HPDE6-E6E7 (cell line): ENCODE results near the gene WNT10A.

Source experiments
- DNase-seq: peaks from one replicate; pipeline ENCODE4 v3.0.0; 2011; ENCODE audit warnings: missing footprints; ENCODE audit errors: extremely low spot score

Gene WNT10A

DNA sequence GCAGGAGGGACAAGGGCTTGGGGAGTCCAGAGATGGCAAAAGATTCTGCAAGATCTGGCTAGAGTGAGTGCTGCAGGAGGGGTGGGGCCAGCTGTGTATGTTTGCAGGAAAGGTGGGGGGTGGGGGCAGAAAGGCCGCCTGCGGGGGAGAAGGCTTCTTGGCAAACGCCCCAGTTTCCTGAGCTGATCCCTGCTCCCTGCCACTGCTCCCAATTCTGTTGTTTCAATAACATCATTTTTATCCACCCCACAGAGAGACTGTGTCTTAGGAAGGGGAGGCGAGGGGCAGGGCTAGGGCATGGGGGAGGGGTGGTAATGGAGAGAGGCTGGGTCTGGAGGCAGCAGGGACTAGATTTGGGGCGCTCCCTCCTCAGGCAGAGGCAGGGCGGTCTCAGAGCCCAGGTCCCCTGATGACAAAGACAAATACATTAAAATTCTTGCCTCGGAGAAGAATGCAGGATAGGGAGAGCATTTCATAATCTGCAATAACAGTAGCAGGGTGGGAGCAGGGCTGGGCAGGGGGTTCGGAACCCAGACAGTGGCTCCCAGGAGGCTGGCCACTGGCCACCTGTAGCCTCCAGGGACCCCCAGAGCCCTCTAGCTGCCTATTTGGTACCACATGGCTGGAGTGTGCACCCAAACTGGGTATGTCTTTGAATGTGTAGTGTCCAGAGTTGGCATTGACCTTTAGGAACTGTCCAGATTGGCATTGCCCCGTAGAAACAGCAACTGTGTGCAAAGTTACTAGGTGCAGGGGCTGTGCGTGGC, 23.1 kb upstream of the WNT10A start:
- DNase-seq = no peak

DNA sequence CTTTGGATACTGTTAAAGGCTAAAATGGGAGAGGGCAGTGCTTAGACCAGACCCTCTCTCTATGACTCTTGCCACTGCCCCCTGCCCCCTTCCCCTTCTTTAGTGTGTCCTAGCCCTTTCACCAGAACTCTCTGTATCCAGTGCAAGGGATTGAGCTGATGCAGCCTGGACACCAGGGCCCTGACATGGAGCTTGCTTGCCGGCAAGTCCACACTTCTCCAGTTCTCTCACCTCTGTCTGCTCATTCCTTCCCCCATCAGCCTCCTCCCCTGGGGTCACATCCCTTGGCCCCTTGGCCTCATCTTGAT, 22.6 kb upstream of the WNT10A start:
- DNase-seq = no peak

DNA sequence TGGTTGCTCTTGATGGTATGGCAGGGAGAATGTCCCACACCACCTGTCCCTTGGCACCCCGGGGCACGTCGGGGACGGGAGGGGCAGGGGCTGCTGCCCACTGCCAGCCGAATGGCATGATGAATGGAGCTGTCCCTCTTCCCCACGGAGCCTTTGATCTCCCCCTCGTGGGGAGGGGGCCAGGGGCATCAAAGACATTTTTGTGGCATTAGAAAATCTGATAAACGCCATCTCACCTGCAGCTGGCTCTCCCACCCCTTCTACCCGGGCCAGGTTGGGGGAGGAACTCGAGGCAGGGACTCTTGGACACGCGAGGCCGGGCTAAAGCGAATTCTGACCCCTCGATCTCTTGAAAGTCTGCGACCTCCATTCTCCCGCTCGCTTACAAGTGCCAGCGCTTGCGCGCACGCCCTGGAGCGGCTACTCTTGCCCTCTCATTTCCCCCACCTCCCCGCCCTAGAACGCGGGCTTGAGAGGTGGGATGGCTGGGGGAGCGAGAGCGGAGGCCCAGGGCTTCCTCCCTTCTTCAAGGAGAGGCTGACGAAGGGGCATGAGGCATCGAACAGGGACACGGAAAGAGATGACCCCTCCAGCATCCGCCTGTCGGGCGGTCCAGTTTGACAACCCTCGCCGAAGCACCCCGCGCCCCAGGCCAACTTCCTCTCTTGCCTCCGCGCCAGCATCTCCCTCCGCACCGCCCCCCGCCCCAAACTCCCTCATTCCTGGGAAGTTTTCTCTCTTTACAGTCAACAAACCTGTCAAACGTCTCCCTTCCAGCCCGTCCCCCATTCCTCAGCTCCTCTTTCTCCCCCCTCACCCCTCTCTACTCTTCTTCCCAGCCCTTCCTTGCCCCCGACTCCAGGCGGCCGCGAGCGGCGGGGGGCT, 21.7 kb upstream of the WNT10A start:
- no peak for DNase-seq

DNA sequence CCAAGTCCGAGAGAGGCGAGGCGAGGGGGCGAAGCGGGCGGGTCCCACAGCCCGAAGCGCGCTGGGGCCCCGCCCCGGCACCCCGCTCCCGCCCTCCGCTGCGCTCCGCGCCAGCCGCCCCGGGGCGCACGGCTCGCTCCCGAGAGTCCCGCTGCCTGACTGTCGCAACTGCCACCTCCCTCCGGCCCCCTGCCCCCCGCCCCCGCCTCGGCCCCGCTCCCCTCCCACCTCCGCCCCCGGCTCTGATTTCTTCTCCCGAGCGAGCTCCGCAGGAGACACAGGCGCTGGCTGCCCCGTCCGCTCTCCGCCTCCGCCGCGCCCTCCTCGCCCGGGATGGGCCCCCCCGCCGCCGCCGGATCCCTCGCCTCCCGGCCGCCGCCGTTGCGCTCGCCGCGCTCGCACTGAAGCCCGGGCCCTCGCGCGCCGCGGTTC, 21.1 kb upstream of the WNT10A start, which contains the start of gene WNT6:
Gene WNT6 (plus strand): TSS at position 250 of the 432 bp plus-strand sequence. CDS start 233 bp downstream, outside the sequence.
- no peak for DNase-seq

DNA sequence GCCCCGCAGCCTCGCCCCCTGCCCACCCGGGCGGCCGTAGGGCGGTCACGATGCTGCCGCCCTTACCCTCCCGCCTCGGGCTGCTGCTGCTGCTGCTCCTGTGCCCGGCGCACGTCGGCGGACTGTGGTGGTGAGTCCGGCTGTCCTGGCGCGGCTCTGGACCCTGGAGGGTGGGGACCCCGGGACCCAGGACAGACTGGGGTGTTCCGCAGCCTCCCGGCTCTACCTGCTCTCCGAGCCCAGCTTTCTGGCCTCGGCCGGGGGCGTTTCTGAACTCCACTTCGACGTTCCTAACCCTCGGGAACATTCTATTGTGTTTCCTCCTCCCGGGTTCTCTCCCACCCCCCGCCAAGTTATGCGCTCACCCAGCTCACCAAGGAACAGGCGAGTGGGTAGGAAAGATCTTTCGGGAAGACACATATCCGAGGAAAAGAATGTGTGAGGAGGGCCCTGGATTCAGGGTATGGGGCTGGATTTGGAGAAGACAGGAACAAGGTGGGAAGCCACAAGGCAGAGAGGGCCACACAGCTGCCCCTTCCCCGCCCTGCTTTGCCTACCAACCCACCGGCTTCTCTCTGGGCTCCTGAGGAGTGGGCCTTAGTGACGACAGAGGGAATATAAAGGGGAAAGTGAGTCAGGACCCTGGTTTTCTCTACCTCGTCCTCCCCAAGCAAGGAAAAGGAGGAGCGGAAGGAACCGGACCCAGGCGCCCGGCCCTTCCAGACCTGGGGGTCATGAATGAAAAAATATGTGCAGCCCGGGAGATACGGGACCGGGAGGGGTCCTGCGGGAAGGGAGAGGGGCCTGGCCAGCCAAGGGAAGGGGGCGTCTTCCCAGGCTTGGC, 20.4 kb upstream of the WNT10A start:
- DNase-seq = no peak

DNA sequence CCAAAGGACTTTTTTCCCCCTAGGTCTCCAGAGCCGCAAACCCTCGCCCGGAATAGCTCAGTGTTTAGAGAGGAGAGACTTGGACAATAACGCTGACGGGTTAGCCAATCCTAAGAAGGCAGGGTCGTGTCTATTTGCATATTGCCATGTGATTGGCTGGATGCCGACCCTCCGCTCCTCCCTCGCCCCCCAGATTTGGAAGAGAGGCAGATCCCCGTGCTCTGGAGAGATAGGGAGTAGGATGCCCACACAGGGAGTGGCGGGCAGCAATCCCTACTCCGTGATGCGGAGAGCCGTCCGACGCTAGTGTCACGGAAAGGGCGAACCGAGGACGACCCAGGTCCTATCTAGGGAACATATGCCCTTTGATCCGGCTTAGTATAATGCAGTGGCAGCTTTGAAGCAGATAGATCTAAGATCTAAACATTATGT, 19.7 kb upstream of the WNT10A start:
- no peak for DNase-seq

DNA sequence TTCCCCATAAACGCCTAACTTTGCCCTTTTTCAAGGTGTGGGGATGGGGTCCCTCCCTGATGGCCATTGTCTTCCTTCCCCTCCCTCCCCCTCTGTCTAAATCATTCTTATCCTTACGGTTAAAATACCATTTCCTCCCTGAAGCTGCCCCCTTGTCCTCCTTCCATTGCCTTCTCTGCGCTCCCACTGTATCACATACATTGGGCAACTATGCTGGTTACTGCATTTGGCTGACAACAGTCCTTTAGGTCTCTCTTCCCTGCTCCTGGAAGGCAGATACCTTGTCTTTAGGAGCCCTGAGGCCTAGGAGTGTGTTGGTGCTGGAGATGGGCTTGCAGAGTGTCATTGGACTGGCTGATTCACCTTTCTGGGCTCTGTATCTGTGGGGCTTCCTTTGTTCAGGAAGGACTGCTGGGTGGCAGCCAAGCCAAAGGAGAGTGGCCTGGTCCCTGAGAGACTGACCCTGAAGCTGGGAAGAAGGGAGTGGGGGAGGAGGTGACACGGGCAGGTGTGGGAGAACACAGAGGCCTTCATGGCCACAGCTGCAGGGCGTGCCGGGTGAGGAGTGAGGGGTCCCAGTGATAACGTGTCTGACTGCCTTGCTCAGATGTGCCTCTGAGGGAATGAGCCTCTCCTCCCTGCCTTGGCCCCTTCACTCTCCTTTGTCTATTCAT, 18.9 kb upstream of the WNT10A start:
- no peak for DNase-seq

DNA sequence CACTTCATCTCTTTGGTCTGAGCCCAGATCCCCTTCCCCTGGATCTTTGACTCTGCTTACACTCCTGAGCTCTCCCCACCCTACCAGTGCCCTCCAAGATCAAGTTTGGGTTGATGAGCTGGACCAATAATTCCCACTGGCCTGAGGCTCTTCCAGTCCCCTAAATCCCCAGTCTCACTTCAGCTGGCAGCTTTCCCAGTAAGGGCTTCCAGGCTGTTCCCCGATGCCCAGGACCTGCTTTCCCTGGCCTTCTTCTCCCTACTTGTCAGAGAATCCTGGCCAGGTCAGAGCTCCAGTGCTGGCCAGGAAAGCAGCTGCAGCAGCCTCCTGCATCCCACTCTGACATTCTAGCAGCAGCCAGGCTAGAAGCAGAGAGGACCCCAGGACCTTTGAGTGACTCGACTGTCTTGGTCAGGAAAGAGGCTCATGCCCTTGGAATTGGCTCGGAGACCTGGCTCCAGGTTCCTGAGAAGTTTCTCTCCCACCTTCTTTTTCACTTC, 17.6 kb upstream of the WNT10A start:
- DNase-seq = no peak

DNA sequence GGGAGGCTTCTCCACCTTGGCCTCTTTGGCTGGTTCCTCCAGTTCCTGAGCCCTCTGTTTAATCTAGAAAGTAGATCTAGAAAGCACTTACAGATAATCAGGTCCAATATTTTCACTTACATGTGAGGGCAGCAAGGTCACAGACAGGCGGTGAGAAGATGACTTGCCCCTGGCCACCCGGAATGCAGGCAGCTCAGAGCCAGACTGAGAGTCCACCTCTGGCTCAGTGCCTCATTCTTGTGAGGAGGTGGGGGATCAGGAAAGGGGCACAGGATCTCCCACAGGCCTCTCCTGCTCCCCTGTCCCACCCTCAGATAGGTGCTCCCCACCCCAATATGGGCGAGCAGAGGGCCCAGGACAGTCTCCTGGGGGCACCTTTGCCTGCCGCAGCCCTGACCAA, 15.3 kb upstream of the WNT10A start:
- DNase-seq = no peak

DNA sequence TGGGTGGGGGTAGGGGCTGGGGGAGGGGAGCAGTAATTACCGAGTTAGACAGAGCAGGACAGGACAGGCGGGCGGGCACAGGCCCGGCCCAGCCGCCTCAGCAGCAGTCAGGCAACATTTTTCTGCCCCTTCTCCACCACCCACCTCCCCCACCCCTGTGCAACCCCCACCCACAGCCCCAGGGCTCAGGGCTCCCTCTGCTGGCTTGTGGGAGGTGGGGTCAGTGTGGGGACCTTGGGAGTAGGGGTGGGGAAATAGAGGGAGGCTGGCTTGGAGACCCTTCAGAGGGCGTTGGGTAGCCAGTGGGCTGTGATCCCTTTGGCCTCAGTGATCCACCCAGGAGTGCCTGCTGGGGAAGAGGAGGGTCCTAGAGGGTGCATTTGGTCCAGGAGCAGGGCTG, 14.7 kb upstream of the WNT10A start:
- DNase-seq = no peak

DNA sequence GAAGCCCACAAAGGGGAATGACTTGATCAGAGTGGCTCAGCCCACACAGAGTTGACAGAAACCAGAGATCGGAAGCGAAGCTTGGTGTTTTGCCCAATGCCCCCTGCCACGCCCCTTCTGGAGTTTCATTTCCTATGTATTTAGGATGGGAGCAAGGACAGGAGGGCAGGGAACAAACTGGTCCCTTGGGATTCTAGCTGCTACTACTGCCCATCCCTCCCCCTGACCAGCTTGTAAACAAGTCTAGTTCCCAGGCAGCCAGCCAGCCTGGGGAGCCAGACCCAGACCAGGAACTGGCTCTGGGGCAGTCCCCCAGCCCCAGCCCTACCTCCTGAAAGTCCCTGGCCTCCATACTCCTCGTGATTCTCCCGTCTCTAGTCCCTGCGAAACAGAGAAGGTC, 12.8 kb upstream of the WNT10A start:
- DNase-seq = no peak

DNA sequence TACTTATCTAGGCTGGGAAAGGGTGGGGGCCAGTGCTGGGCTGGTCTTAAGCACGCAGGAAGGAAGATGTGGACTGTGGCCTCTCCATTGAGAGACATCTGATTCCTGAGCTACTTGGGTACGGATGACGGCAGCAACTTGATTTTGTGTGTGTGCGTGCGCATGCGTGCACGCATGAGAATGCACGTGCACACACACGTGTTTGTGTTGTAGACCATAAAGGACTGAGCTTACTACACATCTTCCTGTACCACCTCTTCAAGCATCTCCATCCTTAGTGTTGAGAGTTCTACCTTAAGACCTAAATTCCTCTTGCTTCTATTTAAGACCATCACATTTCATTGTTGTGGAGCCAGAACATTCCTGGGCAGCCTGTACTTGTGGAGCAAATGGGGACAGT, 11.6 kb upstream of the WNT10A start:
- DNase-seq = no peak

DNA sequence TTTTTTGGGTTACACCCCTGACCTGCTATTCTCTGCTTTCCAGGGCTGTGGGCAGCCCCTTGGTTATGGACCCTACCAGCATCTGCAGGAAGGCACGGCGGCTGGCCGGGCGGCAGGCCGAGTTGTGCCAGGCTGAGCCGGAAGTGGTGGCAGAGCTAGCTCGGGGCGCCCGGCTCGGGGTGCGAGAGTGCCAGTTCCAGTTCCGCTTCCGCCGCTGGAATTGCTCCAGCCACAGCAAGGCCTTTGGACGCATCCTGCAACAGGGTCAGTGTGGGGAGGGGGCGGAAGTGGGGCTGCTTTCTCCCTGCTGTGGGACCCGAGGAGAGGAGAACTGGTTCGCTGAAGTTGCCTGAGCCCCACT, 9.7 kb upstream of the WNT10A start:
- DNase-seq = no peak

DNA sequence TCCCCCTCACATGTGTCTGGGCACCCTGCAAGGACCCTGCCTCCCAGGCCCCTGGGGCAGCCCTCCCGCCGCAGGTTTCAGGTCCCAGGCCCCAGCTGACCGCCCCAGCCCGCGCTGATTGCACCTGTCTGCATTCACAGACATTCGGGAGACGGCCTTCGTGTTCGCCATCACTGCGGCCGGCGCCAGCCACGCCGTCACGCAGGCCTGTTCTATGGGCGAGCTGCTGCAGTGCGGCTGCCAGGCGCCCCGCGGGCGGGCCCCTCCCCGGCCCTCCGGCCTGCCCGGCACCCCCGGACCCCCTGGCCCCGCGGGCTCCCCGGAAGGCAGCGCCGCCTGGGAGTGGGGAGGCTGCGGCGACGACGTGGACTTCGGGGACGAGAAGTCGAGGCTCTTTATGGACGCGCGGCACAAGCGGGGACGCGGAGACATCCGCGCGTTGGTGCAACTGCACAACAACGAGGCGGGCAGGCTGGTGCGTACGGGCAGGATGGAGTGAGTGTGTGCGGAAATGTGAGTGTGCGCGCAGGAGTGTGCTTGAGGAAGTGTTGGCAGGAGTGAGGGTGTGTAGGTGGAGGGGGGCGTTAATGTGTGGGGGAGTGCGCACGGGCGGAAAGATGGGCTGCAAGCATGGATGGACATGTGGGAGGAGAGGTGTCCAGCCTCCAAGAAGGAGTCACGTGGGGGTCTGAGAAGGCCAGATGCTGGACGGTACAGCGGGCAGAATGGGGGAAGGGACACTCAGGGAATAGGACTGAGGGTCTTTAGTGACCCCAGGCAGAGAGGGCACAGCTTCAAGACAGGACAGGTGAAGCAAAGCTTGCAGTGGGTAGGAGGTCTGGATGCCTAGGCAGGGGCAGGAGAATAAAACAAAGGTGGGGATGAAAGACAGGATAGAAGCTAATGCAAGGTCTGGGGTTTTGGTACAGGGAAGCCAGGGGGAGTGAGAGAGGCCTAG, 9.0 kb upstream of the WNT10A start:
- DNase-seq = no peak

DNA sequence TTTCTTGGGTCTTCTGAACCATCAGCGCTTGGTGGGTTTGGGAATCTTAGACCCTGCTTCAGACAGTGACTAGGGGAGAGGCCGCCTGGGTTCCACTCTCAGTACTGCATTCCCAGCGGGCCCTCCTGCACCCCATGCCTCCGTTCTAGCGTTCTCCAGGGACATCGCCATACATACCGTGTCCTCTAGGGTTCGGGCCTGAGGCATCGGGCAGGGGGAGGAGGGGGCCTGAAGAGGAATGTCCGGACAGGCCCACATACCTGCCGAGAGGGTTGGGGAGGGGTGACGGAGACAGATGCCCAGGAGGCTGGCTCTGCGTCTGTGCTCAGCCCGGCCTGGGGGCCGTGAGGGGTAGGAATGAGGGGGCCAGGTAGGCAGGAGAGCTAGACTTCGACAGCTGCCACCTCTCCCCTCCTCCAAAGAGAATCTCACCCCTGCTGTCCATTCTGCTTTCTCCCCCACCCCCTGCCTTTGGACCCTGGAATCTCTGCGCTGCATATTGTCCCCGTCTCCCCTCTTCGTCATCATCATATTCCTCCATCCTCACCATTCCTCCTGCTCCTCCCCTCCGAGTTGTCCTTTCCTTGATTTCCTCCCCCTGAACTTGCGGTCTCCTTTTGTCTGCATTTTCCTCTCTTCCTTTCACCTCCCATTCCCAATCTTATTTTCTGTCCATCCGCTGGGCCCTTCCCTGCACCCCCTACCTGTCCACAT, 7.8 kb upstream of the WNT10A start:
- DNase-seq = no peak

DNA sequence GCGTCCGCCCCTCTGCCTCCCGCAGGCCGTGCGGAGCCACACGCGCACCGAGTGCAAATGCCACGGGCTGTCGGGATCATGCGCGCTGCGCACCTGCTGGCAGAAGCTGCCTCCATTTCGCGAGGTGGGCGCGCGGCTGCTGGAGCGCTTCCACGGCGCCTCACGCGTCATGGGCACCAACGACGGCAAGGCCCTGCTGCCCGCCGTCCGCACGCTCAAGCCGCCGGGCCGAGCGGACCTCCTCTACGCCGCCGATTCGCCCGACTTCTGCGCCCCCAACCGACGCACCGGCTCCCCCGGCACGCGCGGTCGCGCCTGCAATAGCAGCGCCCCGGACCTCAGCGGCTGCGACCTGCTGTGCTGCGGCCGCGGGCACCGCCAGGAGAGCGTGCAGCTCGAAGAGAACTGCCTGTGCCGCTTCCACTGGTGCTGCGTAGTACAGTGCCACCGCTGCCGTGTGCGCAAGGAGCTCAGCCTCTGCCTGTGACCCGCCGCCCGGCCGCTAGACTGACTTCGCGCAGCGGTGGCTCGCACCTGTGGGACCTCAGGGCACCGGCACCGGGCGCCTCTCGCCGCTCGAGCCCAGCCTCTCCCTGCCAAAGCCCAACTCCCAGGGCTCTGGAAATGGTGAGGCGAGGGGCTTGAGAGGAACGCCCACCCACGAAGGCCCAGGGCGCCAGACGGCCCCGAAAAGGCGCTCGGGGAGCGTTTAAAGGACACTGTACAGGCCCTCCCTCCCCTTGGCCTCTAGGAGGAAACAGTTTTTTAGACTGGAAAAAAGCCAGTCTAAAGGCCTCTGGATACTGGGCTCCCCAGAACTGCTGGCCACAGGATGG, 7.1 kb upstream of the WNT10A start:
- DNase-seq = no peak

DNA sequence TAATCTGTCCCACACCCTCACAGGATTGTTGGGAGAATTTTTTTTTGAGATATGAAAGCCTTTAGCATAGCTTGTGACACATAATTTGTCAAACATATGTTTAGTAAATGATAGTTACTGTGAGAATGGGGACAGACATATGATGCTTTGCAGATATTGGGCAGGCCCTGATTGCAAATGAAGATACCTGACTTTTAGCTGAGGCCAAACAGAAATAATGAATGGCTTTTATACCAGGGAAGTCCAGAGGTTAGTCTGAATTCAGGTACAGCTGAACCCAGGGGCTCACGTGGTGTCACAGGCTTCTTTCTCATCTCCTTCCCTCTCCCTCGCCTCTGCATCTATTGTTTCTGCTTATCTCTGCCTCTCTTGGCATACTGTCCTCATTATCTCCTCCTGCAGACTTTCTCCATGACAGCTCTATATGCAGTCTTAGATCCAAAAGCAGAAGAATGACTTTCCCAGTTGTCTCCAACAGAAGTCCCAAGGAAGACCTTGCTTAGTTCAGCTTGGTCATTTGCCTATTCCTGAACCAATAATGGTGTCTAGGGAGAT, 4.9 kb upstream of the WNT10A start:
- no peak for DNase-seq

DNA sequence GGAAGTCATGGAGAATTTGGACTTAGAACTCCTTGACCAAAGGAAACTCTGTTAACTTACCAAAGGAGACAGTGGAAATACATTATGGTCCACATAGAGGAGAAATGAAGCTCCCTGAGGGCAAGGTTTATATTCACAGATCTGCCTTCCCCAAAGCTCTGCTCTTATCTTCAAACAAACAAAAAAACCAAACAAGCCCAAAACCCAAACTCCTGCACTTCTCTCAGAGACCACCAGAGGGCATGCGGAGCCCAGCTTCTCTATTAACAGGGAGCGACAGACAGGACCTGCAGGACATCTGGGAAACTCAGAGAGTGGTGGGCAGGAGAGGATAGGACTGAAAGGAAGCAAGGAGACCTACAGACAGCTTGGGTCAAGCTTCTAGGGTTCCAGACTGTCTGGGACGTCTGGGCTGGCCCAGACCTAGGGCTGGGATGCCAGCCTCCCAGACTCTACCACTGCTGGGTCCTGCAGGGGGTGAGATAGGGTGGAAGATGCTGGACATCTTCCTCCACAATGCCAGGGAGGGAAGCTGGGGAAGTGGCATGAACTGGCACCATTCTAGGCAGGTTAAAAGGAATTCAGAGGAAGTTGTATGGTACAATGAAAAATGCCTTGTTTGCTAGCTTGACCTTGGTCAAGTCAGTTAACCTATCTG, 4.0 kb upstream of the WNT10A start:
- no peak for DNase-seq
